ENCODE measurements around the gene ERP27. TPM values are rescaled to one million over a fixed set of nuclear protein-coding genes. Genes with fewer than 3 reads are reported as not detected.

ERP27 gene
- polyA plus RNA-seq, 6 donors from 2014 or later, result 2.4 to 4.8 (median 2.7) TPM

- peaks cover 10 to 11% of the 10 kb centered on the region in 2 donors for H3K36me3 Mint-ChIP-seq
- no peak overlapping the region for H3K27ac Mint-ChIP-seq
- no peak for DNase-seq
- peaks cover 0 to 9% (median 5%) of the 10 kb centered on the region in 3 donors for H3K4me1 Mint-ChIP-seq
- ATAC-seq (ENCODE audit: low read depth in 2 of 2), result no peak
- peaks cover 0 to 4% (median 0%) of the 10 kb centered on the region in 7 donors for H3K9me3 Mint-ChIP-seq
- no peak overlapping the region for H3K4me3 Mint-ChIP-seq
- H3K27me3 Mint-ChIP-seq, result no peaks in the 10 kb centered on the region
Observed at GRCh38 chr12:14903386-14904098, 34.8 kb downstream of the ERP27 start.

DNA sequence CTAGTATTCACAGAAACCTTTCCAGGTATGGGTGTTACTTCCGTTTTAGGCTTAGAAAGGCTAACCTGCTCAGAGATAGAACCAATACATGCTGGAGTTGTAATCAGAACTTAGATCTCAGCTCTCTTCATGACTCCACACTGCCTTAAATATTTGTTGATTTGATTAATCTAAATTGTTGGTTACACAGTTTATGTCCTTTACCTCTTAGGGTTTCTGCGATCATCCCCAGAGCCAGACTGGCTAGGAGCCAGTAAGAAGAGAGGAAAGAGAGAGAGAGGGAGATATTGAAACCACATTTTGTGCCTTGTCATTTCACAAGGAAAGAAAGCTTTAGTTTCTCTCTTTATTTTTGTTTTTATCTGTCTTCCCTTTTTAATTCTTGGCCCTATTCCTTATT, 35.9 kb downstream of the ERP27 start:
- Mint-ChIP-seq H3K4me1 (peaks cover 0 to 9% (median 5%) of the 10 kb centered on the region in 3 donors), H3K36me3 (peaks cover under 1 to 10% of the 10 kb centered on the region in 2 donors), H3K9me3 (no peaks in the 10 kb centered on the region), H3K27ac (no peak overlapping the region), H3K27me3 (no peaks in the 10 kb centered on the region), H3K4me3 (no peak overlapping the region)
- ATAC-seq (ENCODE audit: low read depth in 2 of 2) (no peak), DNase-seq (no peak)

GRCh38 chr12:14901228-14901562, 37.1 kb downstream of the ERP27 start:
- DNase-seq (no peak), ATAC-seq (ENCODE audit: low read depth in 2 of 2) (no peak)
- Mint-ChIP-seq H3K9me3 (no peaks in the 10 kb centered on the region), H3K36me3 (peaks cover 0 to 7% of the 10 kb centered on the region in 2 donors), H3K4me3 (no peak overlapping the region), H3K27ac (no peak overlapping the region), H3K27me3 (no peaks in the 10 kb centered on the region), H3K4me1 (peaks cover 0 to 9% (median 5%) of the 10 kb centered on the region in 3 donors)

- peaks cover 0 to 7% of the 10 kb centered on the region in 2 donors for H3K36me3 Mint-ChIP-seq
- H3K4me3 Mint-ChIP-seq, result no peak overlapping the region
- no peak overlapping the region for H3K27ac Mint-ChIP-seq
- no peak for ATAC-seq (ENCODE audit: low read depth in 2 of 2)
- H3K4me1 Mint-ChIP-seq, result peaks cover 0 to 9% (median 5%) of the 10 kb centered on the region in 3 donors
- DNase-seq, result no peak
- no peaks in the 10 kb centered on the region for H3K9me3 Mint-ChIP-seq
- H3K27me3 Mint-ChIP-seq, result no peaks in the 10 kb centered on the region
Observed at GRCh38 chr12:14900521-14901227, 37.7 kb downstream of the ERP27 start.

- no peaks in the 10 kb centered on the region for H3K27me3 Mint-ChIP-seq
- no peaks in the 10 kb centered on the region for H3K4me1 Mint-ChIP-seq
- H3K27ac Mint-ChIP-seq, result no peak overlapping the region
- DNase-seq (no peak), ATAC-seq (ENCODE audit: low read depth in 2 of 2) (no peak)
- H3K9me3 Mint-ChIP-seq, result peaks cover 0 to 2% (median 0%) of the 10 kb centered on the region in 7 donors
- H3K36me3 Mint-ChIP-seq, result peaks cover 6 to 7% of the 10 kb centered on the region in 2 donors
- H3K4me3 Mint-ChIP-seq, result no peak overlapping the region
Observed at GRCh38 chr12:14896521-14897169, 41.7 kb downstream of the ERP27 start.

DNA sequence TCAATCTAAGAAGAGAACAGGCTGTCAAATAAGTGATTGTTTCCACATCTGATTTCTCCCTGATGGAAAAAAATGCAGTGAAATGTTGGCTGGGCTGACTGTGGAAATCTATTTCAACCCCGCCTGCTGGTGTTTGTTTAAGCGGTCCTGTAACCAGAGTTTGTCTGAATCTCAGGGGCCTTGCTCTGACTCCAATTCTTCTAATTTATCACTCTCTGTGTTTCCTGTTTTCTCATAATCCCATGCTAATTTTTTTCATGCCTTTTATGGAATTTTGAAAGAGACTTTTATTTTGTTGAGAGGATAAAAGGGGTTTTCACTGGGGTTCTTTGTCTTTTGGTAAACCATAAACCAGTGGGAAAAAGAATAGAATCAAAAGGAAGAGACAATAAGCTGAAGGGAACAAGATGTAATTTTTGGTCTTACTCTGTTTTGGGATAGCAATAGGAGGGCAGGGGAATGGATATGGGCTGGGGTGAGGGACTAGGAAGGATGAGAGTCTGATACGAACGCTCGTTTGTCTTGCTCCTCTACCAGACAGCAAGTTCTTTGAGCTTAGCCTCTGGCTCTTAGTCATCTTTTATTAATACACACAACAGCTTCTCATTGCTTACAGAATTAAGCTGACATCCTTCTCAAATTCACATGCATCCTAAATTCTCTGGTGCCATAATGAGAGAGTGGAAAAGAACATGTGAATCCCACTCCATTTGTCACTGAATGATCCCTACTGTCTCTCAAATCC, 44.7 kb downstream of the ERP27 start:
- Mint-ChIP-seq H3K27me3 (no peaks in the 10 kb centered on the region), H3K4me3 (peak overlapping the region in 1 of 8 donors; percentile 59), H3K36me3 (peaks cover 0 to 6% of the 10 kb centered on the region in 2 donors), H3K4me1 (no peaks in the 10 kb centered on the region), H3K9me3 (peaks cover 0 to 2% (median 0%) of the 10 kb centered on the region in 7 donors), H3K27ac (peak overlapping the region in 1 of 6 donors; percentile 15)
- no peak for ATAC-seq (ENCODE audit: low read depth in 2 of 2)
- no peak for DNase-seq

- Mint-ChIP-seq H3K4me3 (no peak overlapping the region), H3K9me3 (peaks cover 0 to 2% (median 0%) of the 10 kb centered on the region in 7 donors), H3K27me3 (peaks cover 4 to 7% (median 5%) of the 10 kb centered on the region in 3 donors), H3K27ac (no peak overlapping the region), H3K36me3 (peaks cover 0 to 6% of the 10 kb centered on the region in 2 donors), H3K4me1 (no peaks in the 10 kb centered on the region)
- ATAC-seq (ENCODE audit: low read depth in 2 of 2) (no peak), DNase-seq (no peak)
Observed at GRCh38 chr12:14892726-14893505, 45.4 kb downstream of the ERP27 start.

- peaks cover 0 to 6% of the 10 kb centered on the region in 2 donors for H3K36me3 Mint-ChIP-seq
Observed at GRCh38 chr12:14890701-14891100, 47.6 kb downstream of the ERP27 start.

GRCh38 chr12:14886271-14886670, 52.1 kb downstream of the ERP27 start:
- Mint-ChIP-seq H3K27me3 (peaks cover 23 to 30% (median 23%) of the 10 kb centered on the region in 3 donors), H3K4me1 (peaks cover 29 to 44% (median 33%) of the 10 kb centered on the region in 3 donors), H3K4me3 (peak overlapping the region in 2 of 8 donors; percentile 7 to 26), H3K27ac (peak overlapping the region in 1 of 6 donors; percentile 65), H3K36me3 (no peaks in the 10 kb centered on the region), H3K9me3 (peaks cover 0 to 2% (median 0%) of the 10 kb centered on the region in 7 donors)
- ATAC-seq (ENCODE audit: low read depth in 2 of 2) (no peak), DNase-seq (no peak)

More at GRCh38 chr12:14890701-14891100, 47.6 kb downstream of the ERP27 start:
- no peak for ATAC-seq (ENCODE audit: low read depth in 2 of 2)
- H3K4me1 Mint-ChIP-seq, result peaks cover 11 to 13% (median 12%) of the 10 kb centered on the region in 3 donors
- DNase-seq, result no peak
- no peak overlapping the region for H3K27ac Mint-ChIP-seq
- peaks cover 18 to 25% (median 20%) of the 10 kb centered on the region in 3 donors for H3K27me3 Mint-ChIP-seq
- H3K9me3 Mint-ChIP-seq, result peaks cover 0 to 2% (median 0%) of the 10 kb centered on the region in 7 donors
- H3K4me3 Mint-ChIP-seq, result no peak overlapping the region

GRCh38 chr12:14885718-14886221, 52.6 kb downstream of the ERP27 start, which contains the start of gene MGP:
Gene MGP (minus strand): TSS chr12:14885854. CDS start chr12:14885791, 63 bp downstream.
- Mint-ChIP-seq H3K9me3 (peaks cover 0 to 4% (median 0%) of the 10 kb centered on the region in 7 donors), H3K27ac (peak within 1 kb of the TSS in 4 of 6 donors; percentile 65 to 91 (median 84)), H3K36me3 (no peaks in the 10 kb centered on the region), H3K27me3 (peaks cover 23 to 30% (median 23%) of the 10 kb centered on the region in 3 donors), H3K4me3 (peak within 1 kb of the TSS in 7 of 8 donors; percentile 11 to 78 (median 50)), H3K4me1 (peaks cover 32 to 48% (median 37%) of the 10 kb centered on the region in 3 donors)
- no peak for ATAC-seq (ENCODE audit: low read depth in 2 of 2)
- no peak for DNase-seq

GRCh38 chr12:14884458-14884878, 53.9 kb downstream of the ERP27 start:
- ATAC-seq (ENCODE audit: low read depth in 2 of 2) (peak; percentile 98), DNase-seq (peak; percentile 82)
- Mint-ChIP-seq H3K27me3 (peaks cover 23 to 30% (median 23%) of the 10 kb centered on the region in 3 donors), H3K4me3 (peak overlapping the region in 7 of 8 donors; percentile 11 to 78 (median 66)), H3K36me3 (peaks cover 0 to 8% of the 10 kb centered on the region in 2 donors), H3K27ac (peak overlapping the region in 5 of 6 donors; percentile 81 to 92 (median 86)), H3K9me3 (peaks cover 0 to 12% (median 3%) of the 10 kb centered on the region in 7 donors), H3K4me1 (peaks cover 38 to 52% (median 50%) of the 10 kb centered on the region in 3 donors)

DNA sequence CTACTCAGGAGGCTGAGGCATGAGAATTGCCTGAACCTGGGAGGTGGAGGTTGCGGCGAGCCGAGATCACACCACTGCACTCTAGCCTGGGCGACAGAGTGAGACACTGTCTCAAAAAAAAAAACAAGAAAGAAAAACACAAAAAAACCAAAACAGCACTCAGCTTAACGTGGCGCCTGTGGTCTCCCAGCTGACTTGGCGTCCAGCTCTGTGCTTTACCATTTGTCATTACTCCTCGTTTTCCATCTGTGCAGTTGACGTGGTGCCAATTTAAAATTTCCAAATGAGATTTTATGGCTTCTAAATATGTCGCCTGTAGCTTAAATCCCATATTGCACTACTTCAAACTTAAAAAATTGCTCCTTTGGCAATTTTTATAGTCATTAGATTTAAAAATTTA, 54.7 kb downstream of the ERP27 start:
- peaks cover 0 to 14% (median 4%) of the 10 kb centered on the region in 7 donors for H3K9me3 Mint-ChIP-seq
- H3K4me3 Mint-ChIP-seq, result peak overlapping the region in 3 of 8 donors; percentile 10 to 37 (median 30)
- H3K36me3 Mint-ChIP-seq, result peaks cover 0 to 10% of the 10 kb centered on the region in 2 donors
- no peak for DNase-seq
- peaks cover 23 to 30% (median 23%) of the 10 kb centered on the region in 3 donors for H3K27me3 Mint-ChIP-seq
- no peak for ATAC-seq (ENCODE audit: low read depth in 2 of 2)
- peaks cover 38 to 52% (median 52%) of the 10 kb centered on the region in 3 donors for H3K4me1 Mint-ChIP-seq
- H3K27ac Mint-ChIP-seq, result peak overlapping the region in 1 of 6 donors; percentile 35

Measured in naive B cell (primary cell).